WTC11 (cell line): ENCODE data around the gene XPR1.

Experiments
- FOXP1 ChIP-seq: sonication (generic); formaldehyde crosslinking; IDR thresholded peaks from 2 replicates; pipeline ENCODE4 v1.8.0; 2022; ENCODE audit warnings: missing genetic modification reagents, mild to moderate bottlenecking, moderate library complexity, borderline replicate concordance
- SP1 ChIP-seq: sonication (generic); formaldehyde crosslinking; conservative IDR thresholded peaks from 2 replicates; pipeline ENCODE4 v1.8.1; 2022; ENCODE audit warnings: missing genetic modification reagents
- TEAD4 ChIP-seq: sonication (generic); formaldehyde crosslinking; IDR thresholded peaks from 2 replicates; pipeline ENCODE4 v1.8.0; 2022; ENCODE audit warnings: mild to moderate bottlenecking, missing genetic modification reagents
- ZNF263 ChIP-seq: sonication (generic); formaldehyde crosslinking; IDR thresholded peaks from 2 replicates; pipeline ENCODE4 v1.8.1; 2022; ENCODE audit warnings: low read depth, mild to moderate bottlenecking, moderate library complexity, missing genetic modification reagents
- TF ChIP-seq, protein P1 (sequence below): fragments of 200-600 bp; IDR thresholded peaks from 2 replicates; pipeline ENCODE4 v1.8.0; 2022; ENCODE audit warnings: antibody characterized with exemption
- TF ChIP-seq, protein P2 (sequence below): sonication (generic); formaldehyde crosslinking; IDR thresholded peaks from 2 replicates; pipeline ENCODE4 v1.8.1; 2023; ENCODE audit warnings: mild to moderate bottlenecking, missing genetic modification reagents
- TF ChIP-seq, protein P3 (sequence below): sonication (generic); formaldehyde crosslinking; conservative IDR thresholded peaks from 2 replicates; pipeline ENCODE4 v1.8.1; 2022; ENCODE audit warnings: mild to moderate bottlenecking, missing genetic modification reagents
- TF ChIP-seq, protein P4 (sequence below): sonication (generic); formaldehyde crosslinking; IDR thresholded peaks from 2 replicates; pipeline ENCODE4 v1.8.1; 2022; ENCODE audit warnings: low read depth, missing genetic modification reagents, borderline replicate concordance

DNA sequence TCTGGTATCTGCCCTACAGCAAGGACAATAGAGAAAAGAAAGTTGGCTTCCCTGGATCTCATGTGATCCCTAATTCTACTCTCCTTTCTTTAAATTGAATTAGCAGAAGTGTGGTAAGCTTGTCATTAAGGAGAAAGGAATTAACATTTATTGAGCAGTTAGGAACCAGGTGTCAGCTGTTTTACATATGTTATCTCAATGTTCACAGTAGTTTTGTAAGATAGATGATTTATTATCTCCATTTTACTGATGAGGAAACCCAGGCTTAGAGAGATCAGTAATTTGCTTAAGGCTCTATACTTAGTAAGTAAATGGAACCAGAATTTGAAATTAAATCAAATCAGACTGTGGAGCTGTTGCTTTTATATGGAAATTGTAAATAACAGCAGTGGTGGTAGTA, 8.0 kb downstream of the XPR1 start:
- TF ChIP-seq, protein P1, sequence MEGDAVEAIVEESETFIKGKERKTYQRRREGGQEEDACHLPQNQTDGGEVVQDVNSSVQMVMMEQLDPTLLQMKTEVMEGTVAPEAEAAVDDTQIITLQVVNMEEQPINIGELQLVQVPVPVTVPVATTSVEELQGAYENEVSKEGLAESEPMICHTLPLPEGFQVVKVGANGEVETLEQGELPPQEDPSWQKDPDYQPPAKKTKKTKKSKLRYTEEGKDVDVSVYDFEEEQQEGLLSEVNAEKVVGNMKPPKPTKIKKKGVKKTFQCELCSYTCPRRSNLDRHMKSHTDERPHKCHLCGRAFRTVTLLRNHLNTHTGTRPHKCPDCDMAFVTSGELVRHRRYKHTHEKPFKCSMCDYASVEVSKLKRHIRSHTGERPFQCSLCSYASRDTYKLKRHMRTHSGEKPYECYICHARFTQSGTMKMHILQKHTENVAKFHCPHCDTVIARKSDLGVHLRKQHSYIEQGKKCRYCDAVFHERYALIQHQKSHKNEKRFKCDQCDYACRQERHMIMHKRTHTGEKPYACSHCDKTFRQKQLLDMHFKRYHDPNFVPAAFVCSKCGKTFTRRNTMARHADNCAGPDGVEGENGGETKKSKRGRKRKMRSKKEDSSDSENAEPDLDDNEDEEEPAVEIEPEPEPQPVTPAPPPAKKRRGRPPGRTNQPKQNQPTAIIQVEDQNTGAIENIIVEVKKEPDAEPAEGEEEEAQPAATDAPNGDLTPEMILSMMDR: no peak
- TF ChIP-seq, protein P2, sequence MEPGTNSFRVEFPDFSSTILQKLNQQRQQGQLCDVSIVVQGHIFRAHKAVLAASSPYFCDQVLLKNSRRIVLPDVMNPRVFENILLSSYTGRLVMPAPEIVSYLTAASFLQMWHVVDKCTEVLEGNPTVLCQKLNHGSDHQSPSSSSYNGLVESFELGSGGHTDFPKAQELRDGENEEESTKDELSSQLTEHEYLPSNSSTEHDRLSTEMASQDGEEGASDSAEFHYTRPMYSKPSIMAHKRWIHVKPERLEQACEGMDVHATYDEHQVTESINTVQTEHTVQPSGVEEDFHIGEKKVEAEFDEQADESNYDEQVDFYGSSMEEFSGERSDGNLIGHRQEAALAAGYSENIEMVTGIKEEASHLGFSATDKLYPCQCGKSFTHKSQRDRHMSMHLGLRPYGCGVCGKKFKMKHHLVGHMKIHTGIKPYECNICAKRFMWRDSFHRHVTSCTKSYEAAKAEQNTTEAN (CRISPR knock-in tag): no peak
- no peak for TF ChIP-seq TEAD4 (CRISPR knock-in tag)
- TF ChIP-seq SP1 (CRISPR knock-in tag): no peak
- TF ChIP-seq, protein P3, sequence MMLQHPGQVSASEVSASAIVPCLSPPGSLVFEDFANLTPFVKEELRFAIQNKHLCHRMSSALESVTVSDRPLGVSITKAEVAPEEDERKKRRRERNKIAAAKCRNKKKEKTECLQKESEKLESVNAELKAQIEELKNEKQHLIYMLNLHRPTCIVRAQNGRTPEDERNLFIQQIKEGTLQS (CRISPR knock-in tag): no peak
- TF ChIP-seq, protein P4, sequence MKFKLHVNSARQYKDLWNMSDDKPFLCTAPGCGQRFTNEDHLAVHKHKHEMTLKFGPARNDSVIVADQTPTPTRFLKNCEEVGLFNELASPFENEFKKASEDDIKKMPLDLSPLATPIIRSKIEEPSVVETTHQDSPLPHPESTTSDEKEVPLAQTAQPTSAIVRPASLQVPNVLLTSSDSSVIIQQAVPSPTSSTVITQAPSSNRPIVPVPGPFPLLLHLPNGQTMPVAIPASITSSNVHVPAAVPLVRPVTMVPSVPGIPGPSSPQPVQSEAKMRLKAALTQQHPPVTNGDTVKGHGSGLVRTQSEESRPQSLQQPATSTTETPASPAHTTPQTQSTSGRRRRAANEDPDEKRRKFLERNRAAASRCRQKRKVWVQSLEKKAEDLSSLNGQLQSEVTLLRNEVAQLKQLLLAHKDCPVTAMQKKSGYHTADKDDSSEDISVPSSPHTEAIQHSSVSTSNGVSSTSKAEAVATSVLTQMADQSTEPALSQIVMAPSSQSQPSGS (CRISPR knock-in tag): no peak
- no peak for TF ChIP-seq ZNF263 (CRISPR knock-in tag)
- no peak for TF ChIP-seq FOXP1 (CRISPR knock-in tag)
